Renal cortical epithelial cell (primary cell): Measurements from ENCODE around the gene GSTP1. TPM values are rescaled to one million over a fixed set of nuclear protein-coding genes. Genes with fewer than 3 reads are reported as not detected.
"Not testable (repeated sequence)": the region's sequence is repeated elsewhere in the genome, so short reads cannot be mapped to it uniquely, and the experiment has no call there.

ENCODE experiments used
- DNase-seq: peaks from one replicate; pipeline ENCODE4 v3.0.0-alpha.2; 2011; ENCODE audit warnings: low read depth
- total RNA-seq: library from RNA; depleted of rRNA; stranded (reverse); fragments of >200 nt; gene quantifications from 2 replicates; pipeline ENCODE4 v1.2.3, GENCODE V29; 2014

GSTP1 gene
- total RNA-seq = 1,794 and 3,608 TPM in 2 replicates

DNA sequence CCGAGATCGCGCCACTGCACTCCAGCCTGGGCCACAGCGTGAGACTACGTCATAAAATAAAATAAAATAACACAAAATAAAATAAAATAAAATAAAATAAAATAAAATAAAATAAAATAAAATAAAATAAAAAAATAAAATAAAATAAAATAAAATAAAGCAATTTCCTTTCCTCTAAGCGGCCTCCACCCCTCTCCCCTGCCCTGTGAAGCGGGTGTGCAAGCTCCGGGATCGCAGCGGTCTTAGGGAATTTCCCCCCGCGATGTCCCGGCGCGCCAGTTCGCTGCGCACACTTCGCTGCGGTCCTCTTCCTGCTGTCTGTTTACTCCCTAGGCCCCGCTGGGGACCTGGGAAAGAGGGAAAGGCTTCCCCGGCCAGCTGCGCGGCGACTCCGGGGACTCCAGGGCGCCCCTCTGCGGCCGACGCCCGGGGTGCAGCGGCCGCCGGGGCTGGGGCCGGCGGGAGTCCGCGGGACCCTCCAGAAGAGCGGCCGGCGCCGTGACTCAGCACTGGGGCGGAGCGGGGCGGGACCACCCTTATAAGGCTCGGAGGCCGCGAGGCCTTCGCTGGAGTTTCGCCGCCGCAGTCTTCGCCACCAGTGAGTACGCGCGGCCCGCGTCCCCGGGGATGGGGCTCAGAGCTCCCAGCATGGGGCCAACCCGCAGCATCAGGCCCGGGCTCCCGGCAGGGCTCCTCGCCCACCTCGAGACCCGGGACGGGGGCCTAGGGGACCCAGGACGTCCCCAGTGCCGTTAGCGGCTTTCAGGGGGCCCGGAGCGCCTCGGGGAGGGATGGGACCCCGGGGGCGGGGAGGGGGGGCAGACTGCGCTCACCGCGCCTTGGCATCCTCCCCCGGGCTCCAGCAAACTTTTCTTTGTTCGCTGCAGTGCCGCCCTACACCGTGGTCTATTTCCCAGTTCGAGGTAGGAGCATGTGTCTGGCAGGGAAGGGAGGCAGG is at the start of gene GSTP1:
Gene GSTP1, plus strand, starts transcription at position 566 of the 958 bp plus-strand sequence. Its CDS starts 32 bp downstream, at position 598.
- peak; percentile 61 for DNase-seq

DNA sequence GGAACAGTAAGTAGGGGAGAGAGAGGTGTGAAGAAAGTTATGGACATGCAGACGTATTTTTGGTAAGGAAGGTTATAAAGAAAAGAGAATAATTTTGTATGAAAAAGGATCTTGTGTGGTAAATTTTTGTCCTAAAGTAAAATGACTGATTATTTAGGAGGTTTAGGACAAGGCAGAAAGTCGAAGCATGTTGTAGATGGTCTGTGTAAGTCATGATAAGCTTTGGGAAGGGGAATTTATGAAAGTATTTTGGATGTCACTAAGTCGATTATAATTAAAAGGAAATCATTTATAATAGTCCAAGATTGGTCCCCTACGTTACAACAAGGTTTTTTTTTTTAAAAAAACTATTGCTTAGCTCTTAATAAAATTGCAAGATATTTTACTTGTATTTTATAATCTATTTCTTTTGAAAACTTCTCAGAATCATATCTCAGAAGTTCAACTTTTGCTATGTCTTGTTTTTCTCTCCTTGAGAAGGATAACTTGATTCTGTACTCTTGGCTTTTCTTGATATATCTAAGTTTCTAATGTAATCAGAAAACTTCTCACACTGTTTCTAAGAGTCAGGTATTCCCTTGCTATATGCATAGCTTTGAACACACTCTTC is 49.4 kb upstream of the GSTP1 start:
- DNase-seq = no peak

DNA sequence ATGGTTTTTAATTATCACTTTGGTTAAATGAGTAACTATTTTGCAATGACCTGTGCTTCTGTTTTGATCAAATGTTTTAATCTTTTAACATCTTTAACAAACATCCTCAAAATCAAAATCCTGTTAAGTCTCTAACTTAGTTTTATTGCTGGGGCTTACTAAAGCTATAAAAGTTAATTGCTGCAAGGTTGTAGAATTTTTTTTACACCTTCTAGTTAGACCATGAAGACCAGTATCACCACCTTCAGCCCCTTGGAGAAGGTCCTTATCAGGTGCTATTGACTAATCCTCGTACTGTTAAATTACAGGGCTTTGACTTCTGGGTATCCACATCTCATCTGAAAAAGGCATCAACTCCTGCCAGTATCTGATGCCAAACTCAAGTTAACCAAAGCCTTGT is 48.1 kb upstream of the GSTP1 start:
- no peak for DNase-seq

DNA sequence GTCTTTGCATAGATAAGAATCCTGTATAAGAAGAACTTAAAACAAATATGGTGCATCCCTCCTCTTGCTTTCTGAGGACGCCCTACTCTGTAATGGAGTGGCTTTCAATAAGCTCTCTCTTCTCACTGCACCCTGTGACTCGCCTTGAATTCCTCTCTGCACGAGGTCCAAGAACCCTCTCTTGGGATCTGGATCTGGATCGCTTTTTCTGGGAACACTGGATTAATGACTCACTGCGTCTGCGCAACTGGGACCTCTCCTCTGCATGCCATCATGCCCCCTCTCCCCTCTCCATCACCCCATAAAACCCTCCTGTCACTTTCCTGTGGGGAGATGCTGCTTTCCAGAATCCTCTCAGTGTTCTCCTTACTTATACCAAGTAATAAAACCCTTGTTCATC is 45.3 kb upstream of the GSTP1 start:
- DNase-seq = no peak

DNA sequence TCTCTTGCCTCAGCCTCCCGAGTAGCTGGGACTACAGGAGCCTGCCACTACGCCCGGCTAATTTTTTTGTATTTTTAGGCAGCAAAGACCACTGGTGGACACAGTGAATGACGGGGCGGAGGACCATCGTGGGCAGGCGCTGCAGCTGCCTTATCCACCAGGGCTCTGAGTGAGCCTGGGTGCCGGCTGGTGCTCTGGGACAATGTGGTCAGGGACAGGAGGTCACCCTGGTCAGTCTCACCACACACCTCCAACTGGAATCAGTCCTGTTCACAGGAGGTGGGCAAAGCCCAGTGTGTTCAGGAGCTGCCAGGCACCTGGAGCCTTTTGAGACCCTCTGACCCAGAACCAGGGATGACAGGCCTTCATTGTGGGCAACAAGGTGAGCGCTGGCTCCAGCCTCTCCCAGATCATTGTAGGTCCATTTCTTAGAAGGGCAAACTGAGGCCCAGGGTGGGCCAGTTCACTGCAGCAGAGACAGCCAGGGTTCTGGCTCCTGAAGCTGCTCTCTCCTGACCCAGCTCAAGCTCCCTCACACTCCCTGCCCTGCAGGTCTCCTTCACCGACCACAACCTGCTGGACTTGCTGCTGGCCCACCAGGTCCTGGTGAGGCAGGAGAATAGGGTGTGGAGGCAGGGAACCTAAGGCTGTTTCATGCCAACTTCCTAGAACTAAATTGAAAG is 44.6 kb upstream of the GSTP1 start:
- no peak for DNase-seq

DNA sequence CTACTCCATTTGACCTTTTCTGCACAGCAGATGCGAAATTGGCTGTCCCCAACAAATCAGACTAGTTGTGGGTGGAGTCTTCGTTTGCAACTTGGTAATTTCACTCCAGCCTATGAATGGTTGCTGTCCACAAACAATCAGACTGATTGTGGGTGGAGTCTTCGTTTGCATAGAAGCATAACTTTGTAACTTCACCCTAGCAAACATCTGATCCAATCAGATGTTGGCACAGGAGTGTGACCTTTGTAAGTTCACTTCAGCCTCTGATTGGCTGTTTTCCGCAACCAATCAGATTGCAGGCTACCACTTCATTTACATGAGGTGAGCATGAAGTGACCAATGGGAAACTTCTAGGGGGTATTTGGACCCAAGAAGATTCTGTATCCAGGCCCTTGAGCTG is 44.1 kb upstream of the GSTP1 start:
- no peak for DNase-seq

DNA sequence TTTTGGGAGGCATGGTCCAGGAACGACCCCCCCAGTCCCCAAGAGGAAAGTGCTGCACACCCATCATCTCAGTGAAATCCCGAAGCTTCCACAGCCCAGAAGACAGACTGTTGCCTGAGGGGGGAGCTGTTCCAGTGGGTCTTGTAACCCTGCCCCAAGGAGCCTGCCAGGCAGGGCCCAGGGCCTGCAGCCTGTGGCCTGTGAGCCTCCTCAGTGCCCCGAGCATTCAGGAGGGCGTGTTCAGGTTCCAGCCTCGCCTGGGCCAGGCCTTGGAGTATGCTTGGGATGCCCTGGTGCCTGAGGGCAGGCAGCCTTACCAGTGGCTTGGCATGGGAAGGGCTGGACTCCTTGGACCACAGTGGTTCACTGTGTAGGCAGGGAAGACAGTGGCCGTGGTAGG is 42.4 kb upstream of the GSTP1 start:
- DNase-seq = no peak

DNA sequence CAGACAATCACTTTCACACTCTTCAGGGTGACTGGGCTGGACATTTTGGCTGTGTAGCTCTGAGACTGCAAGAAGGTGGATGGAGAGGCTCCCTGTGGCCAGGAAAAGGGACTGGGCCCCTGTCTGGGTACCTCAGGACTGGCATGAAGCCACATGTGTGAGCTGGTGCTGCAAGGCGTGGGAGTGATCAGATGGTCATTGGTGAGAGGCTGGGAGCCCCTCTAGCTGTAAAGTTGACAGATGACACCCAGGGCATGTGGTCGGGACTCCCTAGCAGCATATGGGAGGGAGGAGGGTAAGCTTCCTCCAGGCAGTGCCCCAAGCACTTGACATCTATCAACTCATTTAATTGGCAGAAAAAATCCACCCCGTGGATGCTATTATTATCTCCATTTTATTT is 41.4 kb upstream of the GSTP1 start:
- DNase-seq = no peak

DNA sequence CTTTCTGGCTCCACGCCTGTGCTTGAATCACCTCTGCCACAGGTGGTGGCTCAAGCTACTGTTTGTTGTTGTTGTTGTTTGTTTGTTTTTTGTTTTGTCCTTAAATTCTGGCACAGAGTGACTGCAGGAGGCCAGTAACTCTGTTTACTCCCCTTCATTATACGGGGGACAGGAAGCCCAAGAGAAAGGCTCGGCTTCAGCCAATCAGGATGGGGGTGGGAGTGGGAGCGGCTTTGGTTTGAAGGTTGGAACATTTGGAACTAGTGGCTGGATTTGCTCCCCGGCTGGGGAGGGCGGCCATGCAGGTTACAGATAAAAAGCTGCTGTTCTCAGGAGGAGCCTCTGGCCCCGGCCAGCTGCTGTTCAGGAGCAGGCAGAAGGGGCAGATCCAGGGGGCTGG is 40.6 kb upstream of the GSTP1 start:
- no peak for DNase-seq

DNA sequence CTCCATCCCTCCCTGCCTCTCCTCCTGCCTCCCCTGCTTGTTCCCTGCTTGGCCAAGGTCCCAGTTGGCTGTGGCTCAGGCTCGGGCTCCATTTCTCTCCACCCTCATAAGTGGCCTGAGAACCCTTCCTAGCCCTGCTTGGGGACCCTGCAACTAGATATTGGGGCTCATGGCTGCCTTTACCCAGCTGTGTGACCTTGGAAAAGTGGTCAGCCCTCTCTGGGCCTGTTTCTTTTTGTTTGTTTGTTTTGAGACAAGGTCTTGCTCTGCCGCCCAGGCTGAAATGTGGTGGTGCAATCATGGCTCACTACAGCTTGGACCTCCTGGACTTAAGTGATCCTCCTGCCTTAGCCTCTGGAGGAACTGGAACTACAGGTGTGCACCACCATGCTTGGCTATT is 40.0 kb upstream of the GSTP1 start:
- DNase-seq = no peak

DNA sequence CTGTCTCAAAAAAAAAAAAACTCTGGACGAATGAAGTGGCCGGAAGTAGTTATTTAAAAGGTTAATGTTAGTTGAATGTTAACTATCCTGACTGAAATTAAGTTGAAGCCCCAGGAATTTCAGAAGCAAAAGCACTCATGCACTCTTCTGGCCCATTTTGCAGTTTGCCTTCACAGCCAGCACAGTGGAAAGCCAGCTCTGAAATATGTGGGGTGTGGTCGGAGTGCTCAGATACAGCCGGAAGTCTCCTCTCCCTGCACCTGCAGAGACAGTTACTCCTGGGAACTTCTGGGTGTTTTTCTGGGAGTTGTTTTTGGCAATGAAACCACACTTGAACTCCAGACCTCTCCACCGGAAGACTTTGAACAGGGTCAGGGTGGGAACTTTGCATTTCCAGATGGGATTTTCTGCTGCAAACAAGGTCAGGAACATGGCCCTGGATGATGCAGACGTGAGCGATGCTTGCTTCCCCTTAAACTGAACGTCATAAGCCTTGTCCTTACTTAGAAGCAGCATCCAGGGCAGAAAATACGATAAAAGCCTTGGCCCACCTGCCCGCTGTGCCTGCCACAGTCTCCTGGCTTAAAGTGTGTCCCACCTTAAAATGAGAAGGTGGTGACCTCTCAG is 38.9 kb upstream of the GSTP1 start:
- DNase-seq = peak; percentile 85

DNA sequence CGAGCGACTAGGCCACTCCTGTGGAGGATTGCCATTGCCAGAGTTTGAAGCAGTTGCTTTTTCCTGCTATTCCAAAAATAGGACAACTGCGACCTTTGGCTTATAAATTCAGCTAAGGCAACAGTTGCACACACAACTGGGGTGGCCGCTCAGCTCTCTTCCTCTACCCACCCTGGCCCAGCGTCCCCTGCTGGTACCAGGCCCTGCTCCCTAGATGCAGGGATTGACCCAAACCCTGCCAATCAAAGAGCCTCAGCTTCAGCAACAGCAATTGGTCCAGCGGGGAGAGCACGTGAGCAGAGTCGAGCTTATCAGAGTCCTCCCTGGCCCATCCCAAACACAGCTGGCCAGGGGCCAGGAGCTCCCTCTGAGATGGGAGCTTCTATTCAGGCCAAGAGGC is 38.3 kb upstream of the GSTP1 start:
- DNase-seq = peak; percentile 29

DNA sequence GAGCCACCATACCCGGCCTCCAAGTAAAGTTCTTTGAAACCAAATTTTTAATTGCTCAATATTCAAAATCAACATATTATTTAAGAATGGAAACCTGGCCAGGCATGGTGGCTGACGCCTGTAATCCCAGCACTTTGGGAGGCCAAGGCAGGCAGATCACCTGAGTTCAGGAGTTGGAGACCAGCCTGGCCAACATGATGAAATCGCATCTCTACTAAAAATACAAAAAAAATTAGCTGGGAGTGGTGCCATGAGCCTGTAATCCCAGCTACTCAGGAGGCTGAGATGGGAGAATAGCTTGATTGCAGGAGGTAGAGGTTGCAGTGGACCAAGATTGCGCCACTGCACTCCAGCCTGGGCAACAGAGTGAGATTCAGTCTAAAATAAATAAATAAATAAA is 35.5 kb upstream of the GSTP1 start:
- not testable (repeated sequence) for DNase-seq

DNA sequence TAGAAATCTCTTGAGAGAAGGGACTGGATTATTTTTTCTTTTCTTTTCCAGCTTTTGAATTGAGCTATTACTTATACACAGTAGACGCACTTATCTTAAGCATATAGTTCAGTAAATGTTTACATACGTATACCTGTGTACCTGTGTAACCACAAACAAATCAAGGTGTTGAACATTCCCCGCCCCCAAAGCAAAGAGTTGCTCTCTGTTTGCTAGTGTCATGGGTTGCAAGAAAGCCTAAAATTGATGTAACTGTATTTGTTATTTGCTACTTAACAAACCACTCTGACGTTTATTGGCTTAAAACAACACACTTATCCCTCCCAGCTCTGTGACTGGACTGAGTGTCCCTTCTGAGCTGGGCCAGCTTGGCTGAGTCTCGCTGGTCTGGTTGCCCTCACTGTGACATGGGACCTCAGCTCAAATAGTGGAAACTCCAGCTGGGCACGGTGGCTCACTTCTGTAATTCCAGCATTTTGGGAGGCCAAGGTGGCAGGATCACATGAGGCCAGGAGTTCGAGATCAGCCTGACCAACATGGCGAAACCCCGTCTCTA is 35.0 kb upstream of the GSTP1 start:
- DNase-seq = no peak

DNA sequence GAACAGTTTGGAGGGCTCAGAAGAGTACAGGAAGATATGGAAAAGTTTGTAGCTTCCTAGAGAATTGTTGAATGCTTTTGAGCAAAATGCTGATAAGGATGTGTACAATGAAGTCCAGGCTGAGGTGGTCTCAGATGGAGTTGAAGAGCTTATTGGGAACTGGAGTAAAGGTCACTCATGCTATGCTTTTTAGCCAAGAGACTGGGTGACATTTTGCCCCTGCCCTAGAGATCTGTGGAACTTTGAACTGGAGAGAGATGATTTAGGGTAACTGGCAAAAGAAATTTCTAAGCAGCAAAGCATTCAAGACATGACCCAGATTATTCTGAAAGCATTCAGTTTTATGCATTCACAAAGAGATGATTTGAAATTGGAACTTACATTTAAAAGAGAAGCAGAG is 32.5 kb upstream of the GSTP1 start:
- DNase-seq = no peak

DNA sequence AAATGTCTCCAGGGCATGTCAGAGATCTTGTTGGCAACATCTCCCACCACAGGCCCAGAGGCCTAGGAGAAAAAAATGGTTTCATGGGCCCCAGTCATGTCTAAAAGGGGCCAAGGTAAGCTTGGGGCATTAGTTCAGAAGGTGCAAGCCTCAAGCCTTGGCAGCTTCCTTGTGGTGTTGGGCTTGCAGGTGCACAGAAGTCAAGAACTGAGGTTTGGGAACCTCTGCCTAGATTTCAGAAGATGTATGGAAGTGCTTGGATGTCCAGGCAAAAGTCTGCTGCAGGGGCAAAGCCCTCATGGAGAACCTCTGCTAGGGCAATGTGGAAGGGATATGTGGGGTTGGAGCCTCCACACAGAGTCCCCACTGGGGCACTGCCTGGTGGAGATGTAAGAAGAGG is 31.9 kb upstream of the GSTP1 start:
- DNase-seq = not testable (repeated sequence)

DNA sequence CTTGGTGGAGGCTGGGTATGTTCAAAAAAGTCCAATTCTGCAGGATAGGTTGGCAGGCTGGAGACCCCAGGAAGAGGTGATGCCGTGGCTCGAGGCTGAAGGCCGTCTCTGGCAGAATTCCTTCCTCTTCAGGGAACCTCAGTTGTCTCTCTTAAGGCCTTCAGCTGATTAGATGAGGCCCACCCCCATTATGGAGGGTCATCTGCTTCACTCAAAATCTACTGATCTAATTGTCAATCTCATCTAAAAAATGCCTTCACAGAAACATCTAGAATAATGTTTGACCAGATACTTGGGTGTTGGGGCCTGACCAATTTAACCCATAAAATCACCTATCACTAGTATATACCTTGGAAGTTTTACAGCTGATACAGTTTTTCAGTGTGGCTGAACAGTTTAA is 27.4 kb upstream of the GSTP1 start:
- no peak for DNase-seq

DNA sequence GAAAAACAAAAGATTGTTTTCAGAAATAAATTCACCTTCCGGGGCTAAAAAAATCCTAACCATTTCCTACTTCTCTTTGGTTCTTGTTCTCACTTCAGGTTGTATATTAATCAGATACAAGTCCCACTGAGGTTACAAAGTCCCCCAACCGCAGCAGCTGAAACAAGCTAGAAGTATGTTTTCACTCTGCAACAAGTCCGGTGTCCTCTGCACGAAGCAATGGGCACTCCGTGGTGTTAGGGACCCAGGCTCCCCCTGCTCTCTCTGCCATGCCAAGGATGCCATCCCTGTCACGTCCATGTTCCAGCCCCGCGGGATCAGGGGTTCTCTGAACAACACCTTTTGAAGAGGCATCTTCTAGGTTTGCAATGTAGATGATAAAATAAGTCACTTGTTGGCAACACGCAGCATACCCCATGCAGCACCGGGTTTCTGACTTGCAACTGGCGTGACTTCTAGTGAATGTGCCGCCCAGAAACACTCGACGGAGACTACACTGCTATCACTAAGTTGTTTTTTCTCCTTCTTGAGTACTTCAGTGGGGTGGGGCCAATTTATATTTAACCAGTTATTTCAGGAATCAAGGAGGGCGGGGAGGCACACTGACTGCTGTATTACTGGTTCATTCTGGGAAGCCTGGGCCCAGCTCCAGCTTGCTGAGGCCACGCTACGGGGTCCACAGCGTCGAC is 25.4 kb upstream of the GSTP1 start:
- peak; percentile 83 for DNase-seq

DNA sequence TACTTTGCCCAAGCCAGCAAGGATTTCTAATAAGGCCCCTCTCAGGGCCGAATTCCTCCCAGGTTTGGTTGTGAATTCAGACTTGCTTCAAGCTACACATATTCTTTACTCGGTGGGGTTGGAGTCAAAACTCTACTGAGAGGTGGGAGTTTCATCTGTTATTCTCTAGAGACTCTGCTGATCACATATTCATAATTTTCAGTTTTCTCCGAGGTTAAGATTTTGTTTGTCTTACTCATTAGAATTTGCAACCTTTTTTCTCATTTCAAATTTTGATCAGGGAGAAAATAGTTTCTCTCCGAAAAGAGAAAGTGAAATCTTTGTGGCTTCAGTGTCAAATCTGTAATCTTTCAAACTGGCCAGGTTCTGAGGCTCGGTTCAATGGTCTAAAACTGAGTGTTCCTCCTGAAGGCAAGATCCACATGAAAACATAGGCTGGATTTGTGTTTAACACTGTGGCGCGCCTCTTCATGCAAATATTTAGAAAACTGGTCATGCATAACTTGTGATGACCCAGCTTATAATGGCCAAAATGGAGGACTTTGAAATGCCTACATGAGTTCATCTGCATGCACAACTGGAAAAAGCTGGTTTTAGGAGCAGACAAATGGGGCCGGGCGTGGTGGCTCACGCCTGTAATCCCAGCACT is 21.5 kb upstream of the GSTP1 start:
- peak; percentile 90 for DNase-seq

DNA sequence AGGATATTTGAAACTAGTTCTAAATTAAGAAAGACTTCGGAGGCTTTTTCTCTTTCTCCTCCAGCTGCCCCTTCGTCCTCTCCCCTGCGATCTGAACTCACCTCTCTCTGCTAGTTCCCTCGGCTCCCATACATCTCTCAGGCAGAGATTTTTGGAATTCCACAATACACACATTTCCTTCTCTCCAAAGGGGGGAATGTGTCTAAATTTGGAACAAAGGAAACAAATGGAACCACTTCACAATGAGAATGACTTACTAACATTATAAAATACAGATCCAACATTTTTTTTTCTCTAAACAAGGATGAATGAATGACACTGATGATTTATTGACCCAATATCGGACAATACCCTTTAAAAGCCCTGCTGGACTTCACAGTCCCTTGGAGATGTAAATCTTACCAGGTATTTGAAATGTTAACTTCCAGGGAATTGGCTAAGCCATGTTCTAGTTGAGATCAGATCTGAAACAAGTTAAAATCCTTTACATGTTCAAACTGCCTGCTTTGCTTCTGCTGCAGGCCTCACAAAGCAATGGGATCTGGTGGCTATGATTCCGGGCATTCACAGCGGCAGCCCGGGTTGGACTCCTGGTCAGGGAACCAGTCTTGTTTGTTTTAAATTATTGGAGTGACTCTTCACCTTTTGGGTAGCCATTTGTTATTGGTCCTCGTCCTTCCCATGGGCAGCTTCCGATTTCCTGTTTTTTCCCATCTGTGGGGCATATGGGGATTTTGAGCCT is 20.5 kb upstream of the GSTP1 start:
- DNase-seq = no peak
